ENCODE data around the gene CLDN5. TPM values are rescaled to one million over a fixed set of nuclear protein-coding genes. Genes with fewer than 3 reads are reported as not detected.

The CLDN5 gene
- total and polyA plus RNA-seq, 11 donors = 16.8 to 79.0 (median 38.1) TPM

GRCh38 chr22:19517919-19518611 is 6.1 kb downstream of the CLDN5 start:
- Histone ChIP-seq H3K4me3 (no peak overlapping the region), H3K27ac (no peak overlapping the region), H3K4me1 (peaks cover 0 to 15% (median 5%) of the 10 kb centered on the region in 12 donors), H3K9me3 (peaks cover 0 to 13% (median 3%) of the 10 kb centered on the region in 12 donors), H3K36me3 (peaks cover 0 to 7% (median 0%) of the 10 kb centered on the region in 9 donors), H3K27me3 (peaks cover 0 to 8% (median 2%) of the 10 kb centered on the region in 9 donors)
- ATAC-seq (no peak), DNase-seq (no peak)
- intact Hi-C loops (cut with DNase I) = loop anchor here in 2 of 10 donors (5.0 kb wide), 1 partner anchor 104 kb away; no protein-coding TSS in a partner anchor
- WGBS, 4 donors = 79 to 93% (median 86%) methylated on average over 4 to 12 of the region's 12 CpGs
- TF ChIP-seq, protein P1, sequence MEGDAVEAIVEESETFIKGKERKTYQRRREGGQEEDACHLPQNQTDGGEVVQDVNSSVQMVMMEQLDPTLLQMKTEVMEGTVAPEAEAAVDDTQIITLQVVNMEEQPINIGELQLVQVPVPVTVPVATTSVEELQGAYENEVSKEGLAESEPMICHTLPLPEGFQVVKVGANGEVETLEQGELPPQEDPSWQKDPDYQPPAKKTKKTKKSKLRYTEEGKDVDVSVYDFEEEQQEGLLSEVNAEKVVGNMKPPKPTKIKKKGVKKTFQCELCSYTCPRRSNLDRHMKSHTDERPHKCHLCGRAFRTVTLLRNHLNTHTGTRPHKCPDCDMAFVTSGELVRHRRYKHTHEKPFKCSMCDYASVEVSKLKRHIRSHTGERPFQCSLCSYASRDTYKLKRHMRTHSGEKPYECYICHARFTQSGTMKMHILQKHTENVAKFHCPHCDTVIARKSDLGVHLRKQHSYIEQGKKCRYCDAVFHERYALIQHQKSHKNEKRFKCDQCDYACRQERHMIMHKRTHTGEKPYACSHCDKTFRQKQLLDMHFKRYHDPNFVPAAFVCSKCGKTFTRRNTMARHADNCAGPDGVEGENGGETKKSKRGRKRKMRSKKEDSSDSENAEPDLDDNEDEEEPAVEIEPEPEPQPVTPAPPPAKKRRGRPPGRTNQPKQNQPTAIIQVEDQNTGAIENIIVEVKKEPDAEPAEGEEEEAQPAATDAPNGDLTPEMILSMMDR (IDR thresholded peaks at IDR 0.05) = no peak
- no peak for TF ChIP-seq POLR2A (IDR thresholded peaks at IDR 0.05)

GRCh38 chr22:19517171-19517500 is 7.1 kb downstream of the CLDN5 start:
- peaks cover 0 to 5% (median under 1%) of the 10 kb centered on the region in 12 donors for H3K4me1 ChIP-seq
- no peak for ATAC-seq
- H3K36me3 ChIP-seq = peaks cover 0 to 3% (median 0%) of the 10 kb centered on the region in 9 donors
- peaks cover 0 to 13% (median 3%) of the 10 kb centered on the region in 12 donors for H3K9me3 ChIP-seq
- TF ChIP-seq, protein P1 (IDR thresholded peaks at IDR 0.05) = no peak
- TF ChIP-seq POLR2A (IDR thresholded peaks at IDR 0.05) = no peak
- H3K27ac ChIP-seq = no peak overlapping the region
- intact Hi-C loops (cut with DNase I) = loop anchor here in 2 of 10 donors (5.0 kb wide), 1 partner anchor 105 kb away; no protein-coding TSS in a partner anchor
- DNase-seq = no peak
- H3K27me3 ChIP-seq = no peaks in the 10 kb centered on the region
- WGBS, 4 donors = 94 to 97% (median 95%) methylated on average over 10 of the region's 10 CpGs
- H3K4me3 ChIP-seq = no peak overlapping the region

DNA sequence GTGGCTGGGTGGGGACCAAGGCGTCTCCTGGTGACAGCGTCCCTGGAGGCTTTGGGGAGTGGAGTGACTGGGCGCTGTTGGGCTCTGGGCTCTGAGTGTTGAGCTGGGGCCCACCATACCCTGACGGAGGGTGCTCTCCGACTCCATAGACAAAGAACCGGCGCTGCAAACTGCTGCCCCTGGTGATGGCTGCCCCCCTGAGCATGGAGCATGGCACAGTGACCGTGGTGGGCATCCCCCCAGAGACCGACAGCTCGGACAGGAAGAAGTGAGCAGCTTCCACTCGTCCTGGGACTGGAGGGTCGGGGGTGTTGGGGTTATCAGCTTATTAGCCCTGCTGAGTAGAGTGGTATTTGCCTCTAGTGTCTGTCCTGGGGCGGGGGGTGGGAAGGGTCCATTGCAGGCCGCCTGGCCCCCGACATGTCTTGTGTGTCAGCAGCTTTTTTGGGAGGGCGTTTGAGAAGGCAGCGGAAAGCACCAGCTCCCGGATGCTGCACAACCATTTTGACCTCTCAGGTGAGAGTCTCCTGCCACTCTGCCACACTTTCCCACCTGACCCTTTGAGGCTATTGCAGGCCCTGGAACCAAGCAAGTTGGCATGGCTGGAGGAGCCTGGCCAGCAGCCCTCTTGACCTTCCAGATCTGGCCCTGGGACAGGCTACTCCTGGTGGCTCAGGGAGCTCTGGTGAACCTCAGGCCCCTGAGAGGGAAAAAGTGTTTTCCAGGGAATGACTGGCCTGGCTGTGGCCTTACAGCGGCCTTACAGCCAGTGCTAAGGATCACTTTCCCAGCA is 7.6 kb downstream of the CLDN5 start:
- WGBS, 4 donors = 91 to 94% (median 92%) methylated on average over 14 to 19 of the region's 19 CpGs
- H3K9me3 ChIP-seq = peaks cover 0 to 13% (median 3%) of the 10 kb centered on the region in 12 donors
- DNase-seq (no peak), ATAC-seq (no peak)
- no peaks in the 10 kb centered on the region for H3K27me3 ChIP-seq
- TF ChIP-seq, protein P1 (IDR thresholded peaks at IDR 0.05) = no peak
- no peak for TF ChIP-seq POLR2A (IDR thresholded peaks at IDR 0.05)
- no peaks in the 10 kb centered on the region for H3K4me1 ChIP-seq
- intact Hi-C loops (cut with DNase I) = loop anchor here in 2 of 10 donors (5.0 kb wide), 1 partner anchor 106 kb away; no protein-coding TSS in a partner anchor
- no peak overlapping the region for H3K4me3 ChIP-seq
- no peak overlapping the region for H3K27ac ChIP-seq
- no peaks in the 10 kb centered on the region for H3K36me3 ChIP-seq

Measured in heart left ventricle (tissue), 16 donors.